ENCODE results near the gene FTO.

The FTO gene

GRCh38 chr16:53712065-53712464 is 8.1 kb downstream of the FTO start:
- no peak for DNase-seq

GRCh38 chr16:53713403-53714204 is 9.6 kb downstream of the FTO start:
- DNase-seq = peak in 1 of 3 experiments; percentile 72

- peak; percentile 46 to 98 (median 87) for DNase-seq
These were observed 10.5 kb downstream of the FTO start for GRCh38 chr16:53714205-53715022.

- peak in 1 of 3 experiments; percentile 57 for DNase-seq
These were observed 11.0 kb downstream of the FTO start for GRCh38 chr16:53715023-53715384.

- DNase-seq = peak in 1 of 3 experiments; percentile 9
These were observed 13.6 kb downstream of the FTO start for GRCh38 chr16:53717577-53717976.

GRCh38 chr16:53721017-53721416 is 17.1 kb downstream of the FTO start:
- DNase-seq = no peak

GRCh38 chr16:53726625-53727024 is 22.7 kb downstream of the FTO start:
- DNase-seq = peak in 1 of 3 experiments; percentile 64

GRCh38 chr16:53730693-53731092 is 26.7 kb downstream of the FTO start:
- no peak for DNase-seq

GRCh38 chr16:53732296-53732929 is 28.5 kb downstream of the FTO start:
- DNase-seq = peak in 2 of 3 experiments; percentile 48 to 75

- no peak for DNase-seq
These were observed 31.0 kb downstream of the FTO start for GRCh38 chr16:53734908-53735307.

- DNase-seq = no peak
These were observed 32.3 kb downstream of the FTO start for GRCh38 chr16:53736297-53736696.

GRCh38 chr16:53737552-53737951 is 33.6 kb downstream of the FTO start:
- DNase-seq = no peak

GRCh38 chr16:53740476-53740875 is 36.5 kb downstream of the FTO start:
- no peak for DNase-seq

GRCh38 chr16:53740933-53741531 is 37.1 kb downstream of the FTO start:
- DNase-seq = no peak

GRCh38 chr16:53741546-53741945 is 37.6 kb downstream of the FTO start:
- no peak for DNase-seq

GRCh38 chr16:53743149-53743566 is 39.2 kb downstream of the FTO start:
- DNase-seq = peak in 2 of 3 experiments; percentile 5 to 24

GRCh38 chr16:53744449-53744848 is 40.5 kb downstream of the FTO start:
- peak in 2 of 3 experiments; percentile 49 to 74 for DNase-seq

- no peak for DNase-seq
These were observed 41.1 kb downstream of the FTO start for GRCh38 chr16:53745086-53745485.

- DNase-seq = no peak
These were observed 41.9 kb downstream of the FTO start for GRCh38 chr16:53745753-53746266.

- peak in 1 of 3 experiments; percentile 15 for DNase-seq
These were observed 48.6 kb downstream of the FTO start for GRCh38 chr16:53752560-53752959.

- peak in 1 of 3 experiments; percentile 16 for DNase-seq
These were observed 49.5 kb downstream of the FTO start for GRCh38 chr16:53753431-53753830.

- peak; percentile 68 to 97 (median 80) for DNase-seq
These were observed 51.3 kb downstream of the FTO start for GRCh38 chr16:53755026-53755910.
